Stomach (tissue), 4 donors: Measurements from ENCODE around the gene KIF18B.

Experiments
- CTCF ChIP-seq, 7 experiments: fragments of 450-650 bp in 4 of 7; fragments of 200-600 bp in 3 of 7; sonication (generic) in 3 of 7; IDR thresholded peaks; one replicate each; pipeline ENCODE4 v1.5.1; 2016 to 2019; ENCODE audit warnings: antibody characterized with exemption in 7 of 7, control low read depth in 2 of 7, mild to moderate bottlenecking in 1 of 7
- POLR2A ChIP-seq, 4 donors: fragments of 450-650 bp; IDR thresholded peaks; one replicate each; pipeline ENCODE4 v1.6.1; 2016; ENCODE audit warnings: antibody characterized with exemption in 4 of 4, control low read depth in 2 of 4, mild to moderate bottlenecking in 1 of 4, moderate library complexity in 1 of 4
- POLR2AphosphoS5 ChIP-seq, 3 donors: sonication (generic); formaldehyde crosslinking; IDR thresholded peaks; one replicate each; pipeline ENCODE4 v1.6.1; 2016; ENCODE audit warnings: antibody characterized with exemption in 3 of 3

- no peak for TF ChIP-seq CTCF (IDR thresholded peaks at IDR 0.05)
- no peak for TF ChIP-seq POLR2A (IDR thresholded peaks at IDR 0.05)
- no peak for TF ChIP-seq POLR2AphosphoS5 (IDR thresholded peaks at IDR 0.05)
Measured at GRCh38 chr17:44901411-44901921, 46.1 kb downstream of the KIF18B start.
